ENCODE data around the gene C17orf114.

GRCh38 chr17:4800462-4801196 lies 1.5 kb downstream of the C17orf114 start:
- TF ChIP-seq ZNF274 (IDR thresholded peaks at IDR 0.05; ENCODE audit: low read depth, low read length): no peak
- no peak for TF ChIP-seq SUZ12 (IDR thresholded peaks at IDR 0.05; ENCODE audit: extremely low read depth, insufficient read depth, insufficient read length)
- TF ChIP-seq YY1 (IDR thresholded peaks at IDR 0.05; ENCODE audit: insufficient read depth, insufficient read length): no peak

All from NT2/D1 (cell line).